SK-N-SH (cell line): ENCODE results near the gene G3BP2.

ENCODE experiments used
- CTCF ChIP-seq: fragments of 200-600 bp; sonication (generic); IDR thresholded peaks from 2 replicates; pipeline ENCODE4 v1.6.1; 2017; ENCODE audit warnings: antibody characterized with exemption, mild to moderate bottlenecking, moderate library complexity
- EP300 ChIP-seq, 2 experiments: IDR thresholded peaks; 2 replicates each; pipeline versions ENCODE4 v1.4.0 to v1.6.1; 2012; ENCODE audit warnings: borderline replicate concordance in 1 of 2, low read depth in 1 of 2, low read length in 1 of 2
- EZH2phosphoT487 ChIP-seq: fragments of 200-600 bp; sonication (generic); IDR thresholded peaks from 2 replicates; pipeline ENCODE4 v1.6.1; 2017; ENCODE audit warnings: low read depth, mixed run types, mild to moderate bottlenecking, antibody characterized with exemption, moderate library complexity, borderline replicate concordance
- FOXM1 ChIP-seq: IDR thresholded peaks from 2 replicates; pipeline ENCODE4 v1.4.0; 2012; ENCODE audit warnings: low read depth, mild to moderate bottlenecking
- POLR2AphosphoS5 ChIP-seq: IDR thresholded peaks from 2 replicates; pipeline ENCODE4 v1.6.1; 2012; ENCODE audit warnings: low read depth, low read length
- RFX5 ChIP-seq: IDR thresholded peaks from 2 replicates; pipeline ENCODE4 v1.6.1; 2012; ENCODE audit warnings: mild to moderate bottlenecking, improper control_type of control experiment, low read length
- USF1 ChIP-seq: IDR thresholded peaks from 2 replicates; pipeline ENCODE4 v1.4.0; 2012; ENCODE audit warnings: low read depth, borderline replicate concordance
- USF2 ChIP-seq: fragments of 150-350 bp; IDR thresholded peaks from 2 replicates; pipeline ENCODE4 v1.6.1; 2017; ENCODE audit warnings: antibody characterized with exemption, low read length, low read depth, borderline replicate concordance
- YY1 ChIP-seq: IDR thresholded peaks from 2 replicates; pipeline ENCODE4 v1.4.0; 2012; ENCODE audit warnings: low read depth, mild to moderate bottlenecking

GRCh38 chr4:75653845-75654503, 19.2 kb downstream of the G3BP2 start:
- TF ChIP-seq YY1: no peak
- TF ChIP-seq CTCF: peak; percentile 68
- no peak for TF ChIP-seq EZH2phosphoT487
- no peak for TF ChIP-seq POLR2AphosphoS5
- no peak for TF ChIP-seq USF1
- TF ChIP-seq EP300 (IDR thresholded peaks at IDR 0.05; ENCODE audit: borderline replicate concordance in 1 of 2, low read depth in 1 of 2, low read length in 1 of 2): no peak
- no peak for TF ChIP-seq RFX5
- no peak for TF ChIP-seq FOXM1
- no peak for TF ChIP-seq USF2
